ENCODE results near the gene SESN1.
"Not testable (repeated sequence)": the region's sequence is repeated elsewhere in the genome, so short reads cannot be mapped to it uniquely, and the experiment has no call there.

SESN1 gene

GRCh38 chr6:109096208-109096607 is 1.6 kb upstream of the SESN1 start:
- no peaks in the 10 kb centered on the region for H3K9me3 ChIP-seq
- no peak overlapping the region for H3K27ac ChIP-seq
- peak overlapping the region; percentile 95 for H3K4me2 ChIP-seq
- no peak for TF ChIP-seq Cebpa-rat (IDR thresholded peaks at IDR 0.05)
- peak overlapping the region; percentile 92 for H3K9ac ChIP-seq
- peaks cover 21% of the 10 kb centered on the region; the same call in 1 of the 2 replicates for H3K36me3 ChIP-seq
- peak overlapping the region; percentile 87 for H3K4me3 ChIP-seq
- peaks cover 6% of the 10 kb centered on the region; the same call in 1 of the 2 replicates for H4K20me1 ChIP-seq
- no peaks in the 10 kb centered on the region for H3K27me3 ChIP-seq
- H3K4me1 ChIP-seq = peaks cover 38% of the 10 kb centered on the region

GRCh38 chr6:109095835-109096084 is 1.1 kb upstream of the SESN1 start:
- no peaks in the 10 kb centered on the region for H3K9me3 ChIP-seq
- peaks cover 18% of the 10 kb centered on the region; the same call in 1 of the 2 replicates for H3K36me3 ChIP-seq
- peaks cover 6% of the 10 kb centered on the region; the same call in 1 of the 2 replicates for H4K20me1 ChIP-seq
- no peaks in the 10 kb centered on the region for H3K27me3 ChIP-seq
- peak overlapping the region; percentile 95 for H3K4me2 ChIP-seq
- peaks cover 39% of the 10 kb centered on the region for H3K4me1 ChIP-seq
- peak overlapping the region; percentile 87 for H3K4me3 ChIP-seq
- no peak for TF ChIP-seq Cebpa-rat (IDR thresholded peaks at IDR 0.05)
- H3K9ac ChIP-seq = peak overlapping the region; percentile 92
- H3K27ac ChIP-seq = peak overlapping the region; percentile 91

GRCh38 chr6:109095036-109095834 is 589 bp upstream of the SESN1 start, which contains the start of gene CEP57L1:
Gene CEP57L1 (plus strand): TSS chr6:109095507. CDS start chr6:109145222, 49,715 bp downstream.
- TF ChIP-seq Cebpa-rat (IDR thresholded peaks at IDR 0.05) = no peak
- H3K9me3 ChIP-seq = no peaks in the 10 kb centered on the region

GRCh38 chr6:109093732-109094415 is 772 bp downstream of the SESN1 start:
- peak overlapping the region; percentile 95 for H3K4me2 ChIP-seq
- H3K36me3 ChIP-seq = no peaks in the 10 kb centered on the region
- H4K20me1 ChIP-seq = peaks cover 6% of the 10 kb centered on the region; the same call in 1 of the 2 replicates
- H3K9me3 ChIP-seq = no peaks in the 10 kb centered on the region
- H3K27me3 ChIP-seq = no peaks in the 10 kb centered on the region
- H3K9ac ChIP-seq = peak overlapping the region; percentile 92
- peak overlapping the region; percentile 27; the same call in 1 of the 2 replicates for H3K27ac ChIP-seq
- peak overlapping the region; percentile 87 for H3K4me3 ChIP-seq
- peaks cover 39% of the 10 kb centered on the region for H3K4me1 ChIP-seq
- TF ChIP-seq Cebpa-rat (IDR thresholded peaks at IDR 0.05) = no peak

More at GRCh38 chr6:109095036-109095834, 589 bp upstream of the SESN1 start, which contains the start of gene CEP57L1:
- Histone ChIP-seq H3K36me3 (peaks cover 12% of the 10 kb centered on the region; the same call in 1 of the 2 replicates), H4K20me1 (peaks cover 6% of the 10 kb centered on the region; the same call in 1 of the 2 replicates), H3K27ac (peak within 1 kb of the TSS; percentile 91), H3K4me2 (peak within 1 kb of the TSS; percentile 95), H3K9ac (peak within 1 kb of the TSS; percentile 92), H3K4me1 (peaks cover 39% of the 10 kb centered on the region), H3K27me3 (no peaks in the 10 kb centered on the region), H3K4me3 (peak within 1 kb of the TSS; percentile 87)

- H3K4me3 ChIP-seq = peak overlapping the region; percentile 87; the same call in 1 of the 2 replicates
- H3K36me3 ChIP-seq = no peaks in the 10 kb centered on the region
- H3K27me3 ChIP-seq = no peaks in the 10 kb centered on the region
- no peak overlapping the region for H3K27ac ChIP-seq
- H3K9ac ChIP-seq = no peak overlapping the region
- peaks cover 6% of the 10 kb centered on the region; the same call in 1 of the 2 replicates for H4K20me1 ChIP-seq
- H3K4me2 ChIP-seq = peak overlapping the region; percentile 95
- TF ChIP-seq Cebpa-rat (IDR thresholded peaks at IDR 0.05) = no peak
- H3K9me3 ChIP-seq = no peaks in the 10 kb centered on the region
- H3K4me1 ChIP-seq = peaks cover 39% of the 10 kb centered on the region
These were observed 2.6 kb downstream of the SESN1 start for GRCh38 chr6:109092074-109092473.

- H3K4me2 ChIP-seq = peak overlapping the region; percentile 95
- peaks cover 6% of the 10 kb centered on the region; the same call in 1 of the 2 replicates for H4K20me1 ChIP-seq
- no peak overlapping the region for H3K4me3 ChIP-seq
- no peaks in the 10 kb centered on the region for H3K9me3 ChIP-seq
- H3K9ac ChIP-seq = no peak overlapping the region
- TF ChIP-seq Cebpa-rat (IDR thresholded peaks at IDR 0.05) = no peak
- no peak overlapping the region for H3K27ac ChIP-seq
- no peaks in the 10 kb centered on the region for H3K36me3 ChIP-seq
- no peaks in the 10 kb centered on the region for H3K27me3 ChIP-seq
- peaks cover 35% of the 10 kb centered on the region for H3K4me1 ChIP-seq
These were observed 3.2 kb downstream of the SESN1 start for GRCh38 chr6:109091314-109092024.

- Histone ChIP-seq H3K4me3 (no peak overlapping the region), H3K4me1 (peaks cover 28% of the 10 kb centered on the region), H3K9ac (no peak overlapping the region), H3K9me3 (no peaks in the 10 kb centered on the region), H3K27me3 (no peaks in the 10 kb centered on the region), H3K36me3 (no peaks in the 10 kb centered on the region), H4K20me1 (peaks cover 5% of the 10 kb centered on the region; the same call in 1 of the 2 replicates), H3K27ac (no peak overlapping the region), H3K4me2 (no peak overlapping the region)
- TF ChIP-seq Cebpa-rat (IDR thresholded peaks at IDR 0.05) = no peak
These were observed 5.7 kb downstream of the SESN1 start for GRCh38 chr6:109088995-109089394.

GRCh38 chr6:109087661-109088264 is 6.9 kb downstream of the SESN1 start:
- Histone ChIP-seq H3K9me3 (no peaks in the 10 kb centered on the region), H3K27ac (no peak overlapping the region), H3K4me1 (peaks cover 16% of the 10 kb centered on the region), H3K36me3 (no peaks in the 10 kb centered on the region), H4K20me1 (no peaks in the 10 kb centered on the region), H3K9ac (no peak overlapping the region), H3K27me3 (no peaks in the 10 kb centered on the region), H3K4me3 (no peak overlapping the region), H3K4me2 (no peak overlapping the region)
- TF ChIP-seq Cebpa-rat (IDR thresholded peaks at IDR 0.05) = no peak

GRCh38 chr6:109084146-109084545 is 10.5 kb downstream of the SESN1 start:
- not testable (repeated sequence) for H4K20me1 ChIP-seq, H3K9ac ChIP-seq, H3K27me3 ChIP-seq, H3K4me3 ChIP-seq, H3K4me2 ChIP-seq, H3K36me3 ChIP-seq, H3K4me1 ChIP-seq, H3K9me3 ChIP-seq, H3K27ac ChIP-seq

Data from BLaER1 (cell line).